HG02852 (cell line): ENCODE results near the gene PPP4R3B.
A peak's percentile ranks its signal among the peaks of the same experiment; 100 is the strongest.

Source experiments
- ATAC-seq: cut with Tn5 transposase; IDR thresholded peaks from one replicate; pipeline ENCODE4 v1.9.1; 2021; ENCODE audit warnings: mild to moderate bottlenecking, moderate library complexity; ENCODE audit not compliant: unreplicated experiment

PPP4R3B gene

DNA sequence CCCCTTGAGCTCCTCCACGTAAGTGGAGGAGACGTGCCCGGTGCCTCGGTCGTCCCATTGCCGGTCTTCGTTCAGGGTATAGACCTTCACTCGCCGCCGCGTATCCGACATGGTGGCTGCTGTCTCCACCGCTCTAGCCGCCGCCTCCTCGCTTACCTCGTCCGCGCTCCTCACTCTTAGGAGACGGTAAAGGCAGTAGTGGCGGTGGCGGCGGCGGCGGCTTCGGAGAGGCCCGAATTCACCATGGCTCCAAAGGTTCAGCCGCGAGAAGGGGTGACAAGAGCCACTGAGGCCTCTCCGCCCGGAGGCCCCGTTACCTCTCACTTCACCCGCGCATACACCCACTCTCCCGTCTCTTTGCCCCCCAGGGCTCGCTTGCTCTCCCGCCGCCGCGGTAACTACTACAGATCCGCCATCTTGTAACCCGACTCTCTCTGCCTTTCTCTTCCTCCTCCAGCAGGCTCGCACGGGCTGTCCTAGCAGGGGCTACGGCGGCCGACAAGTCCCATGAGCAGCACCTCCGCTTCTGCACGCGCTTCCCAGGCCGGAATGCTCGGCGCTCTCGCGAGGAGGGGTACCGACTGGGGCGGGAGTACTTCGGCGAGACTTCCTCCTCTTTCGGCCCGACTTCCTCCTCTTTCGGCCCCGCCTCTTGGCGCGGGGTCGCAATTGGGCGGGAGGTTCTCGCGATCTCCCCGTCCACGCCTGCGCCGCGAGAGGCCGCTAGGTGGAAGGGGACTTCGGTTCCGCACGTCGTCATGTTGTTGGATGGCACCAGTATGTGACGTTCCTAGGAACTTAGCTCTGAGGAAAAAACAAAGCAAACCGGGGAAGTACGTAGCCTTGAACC is at the start of gene PPP4R3B:
TSS of gene PPP4R3B (minus strand) at position 448 of the 850 bp plus-strand sequence. CDS start at position 111, 337 bp downstream.
- peak; percentile 77 for ATAC-seq

DNA sequence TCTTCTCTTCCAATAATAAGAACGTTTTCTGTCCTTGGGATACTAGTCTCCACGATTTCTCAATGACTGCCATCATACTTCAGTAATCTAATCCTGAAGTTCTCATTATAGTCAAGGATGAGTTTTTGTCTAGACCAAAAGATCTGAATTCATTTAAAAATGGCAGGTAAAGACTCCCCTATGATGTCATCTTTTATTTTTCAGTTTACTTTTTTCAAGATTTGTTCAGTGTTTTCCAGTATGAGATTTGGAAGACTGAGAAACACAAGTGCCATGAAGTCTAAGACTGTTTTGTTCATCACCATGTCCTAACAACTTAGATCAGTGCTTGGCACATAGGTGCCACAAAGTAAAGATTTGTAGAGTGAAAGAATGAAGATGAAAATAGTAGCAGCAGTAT is 35.8 kb upstream of the PPP4R3B start:
- no peak for ATAC-seq

DNA sequence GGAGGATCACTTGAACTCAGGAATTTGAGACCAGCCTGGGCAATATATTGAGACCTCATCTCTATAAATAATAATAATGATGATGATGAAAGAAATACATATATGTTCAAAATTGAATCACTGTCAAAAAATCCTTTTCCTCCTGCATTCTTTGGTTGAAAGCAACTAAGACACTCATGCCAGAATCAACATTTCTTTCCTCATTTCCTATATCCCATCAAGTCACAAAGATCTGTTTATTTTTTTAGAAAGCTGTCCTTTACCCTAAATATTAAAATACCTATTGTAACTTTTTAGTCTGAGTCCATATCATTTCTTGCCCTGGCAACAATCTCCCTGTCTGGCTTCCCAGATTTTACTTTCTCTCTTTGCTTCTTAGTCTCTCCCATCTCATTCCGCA is 31.8 kb upstream of the PPP4R3B start:
- no peak for ATAC-seq

DNA sequence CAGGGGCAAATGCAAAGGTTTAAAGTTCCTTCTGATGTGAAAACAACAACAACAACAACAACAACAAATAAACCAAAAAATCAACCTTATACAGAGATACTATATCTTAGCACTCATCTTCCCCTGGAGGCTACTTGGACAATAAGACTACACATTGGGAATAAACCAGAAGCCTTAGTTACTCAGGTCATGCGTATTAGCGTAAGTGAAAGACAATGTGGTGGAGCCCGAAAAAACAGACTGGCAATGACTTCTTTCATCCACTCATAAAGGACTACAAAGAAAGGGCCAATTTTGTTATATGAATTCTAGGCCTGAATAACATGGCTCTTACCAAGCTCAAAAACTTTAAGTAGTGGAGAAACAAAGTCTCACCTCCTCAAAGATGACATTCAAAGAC is 19.4 kb upstream of the PPP4R3B start:
- ATAC-seq = no peak

DNA sequence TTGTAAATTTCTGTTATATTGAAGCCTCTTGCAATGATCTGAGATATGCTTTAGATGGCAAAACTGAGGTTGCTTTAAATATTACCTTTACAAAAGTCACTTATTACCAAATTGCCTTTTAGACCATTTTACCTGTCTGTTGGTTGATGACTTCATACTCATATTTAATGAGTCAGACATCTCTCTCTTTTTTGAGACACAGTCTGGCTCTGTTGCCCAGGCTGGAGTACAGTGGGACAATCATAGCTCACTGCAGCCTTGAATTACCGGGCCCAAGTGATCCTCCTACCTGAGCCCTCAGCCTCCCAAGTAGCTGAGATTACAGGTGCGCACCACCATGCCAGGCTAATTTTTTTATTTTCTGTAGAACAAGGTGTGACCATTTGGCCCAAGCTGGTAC is 11.5 kb upstream of the PPP4R3B start:
- ATAC-seq = no peak

DNA sequence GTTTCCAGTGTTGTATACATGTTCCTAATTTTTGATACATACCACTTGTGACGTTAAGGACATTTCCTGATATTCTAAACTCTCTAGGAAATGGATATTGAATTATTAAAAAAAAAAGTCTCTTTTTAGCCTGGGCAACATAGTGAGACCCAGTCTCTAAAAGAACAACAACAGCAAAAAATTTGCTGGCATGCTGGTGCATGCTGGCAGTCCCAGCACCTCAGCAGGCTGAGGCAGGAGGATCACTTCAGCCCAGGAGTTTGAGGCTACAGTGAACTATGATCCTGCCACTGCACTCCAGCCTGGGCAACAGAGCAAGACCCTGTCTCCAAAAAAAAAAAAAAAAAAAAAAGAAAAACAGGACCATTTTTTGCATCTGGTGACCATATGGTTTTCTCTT is 10.5 kb upstream of the PPP4R3B start:
- ATAC-seq = no peak

DNA sequence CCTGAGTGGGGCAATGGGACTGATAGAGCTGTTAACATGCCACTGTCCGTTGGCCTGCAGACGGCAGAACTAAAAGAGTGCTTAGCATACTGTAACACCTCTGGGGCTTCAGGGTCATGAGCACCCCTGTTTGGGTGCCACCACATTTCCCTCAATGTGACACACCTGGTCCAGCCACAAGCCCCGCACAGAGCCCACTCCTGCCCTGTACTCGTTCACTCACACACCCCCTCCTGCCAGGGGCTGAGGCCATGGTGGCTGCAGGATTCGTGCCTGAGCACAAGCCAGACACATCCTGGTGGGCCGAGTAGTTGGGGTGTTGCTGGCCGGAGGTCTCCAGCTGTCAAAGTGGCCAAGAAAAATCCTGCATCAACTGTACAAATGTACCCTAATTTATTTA is 4.4 kb upstream of the PPP4R3B start:
- ATAC-seq = no peak

DNA sequence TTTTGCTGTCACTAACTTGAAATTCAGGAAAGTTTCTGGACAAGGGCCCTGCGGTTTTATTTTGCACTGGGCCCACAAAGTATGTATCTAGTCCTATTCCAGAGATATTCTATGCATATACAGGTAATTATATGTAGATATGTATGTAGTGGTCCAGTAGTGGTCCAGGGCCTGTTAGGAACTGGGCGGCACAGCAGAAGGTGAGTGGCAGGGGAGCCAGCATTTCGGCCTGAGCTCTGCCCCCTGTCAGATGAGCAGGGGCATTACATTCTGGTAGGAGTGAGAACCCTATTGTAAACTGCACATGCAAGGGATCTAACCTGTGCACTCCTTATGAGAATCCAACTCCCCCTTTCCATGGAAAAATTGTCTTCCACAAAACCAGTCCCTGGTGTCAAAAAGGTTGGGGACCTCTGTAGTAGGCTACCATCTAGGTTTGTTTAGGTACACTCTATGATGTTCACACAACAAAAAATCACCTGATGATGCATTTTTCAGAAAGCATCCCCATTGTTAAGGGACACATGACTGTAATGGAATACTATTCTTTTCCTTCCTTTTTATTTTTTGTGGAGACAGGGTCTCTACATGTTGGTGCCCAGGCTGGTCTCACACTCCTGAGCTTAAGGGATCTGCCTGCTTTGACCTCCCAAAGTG is 2.8 kb upstream of the PPP4R3B start:
- ATAC-seq = no peak

DNA sequence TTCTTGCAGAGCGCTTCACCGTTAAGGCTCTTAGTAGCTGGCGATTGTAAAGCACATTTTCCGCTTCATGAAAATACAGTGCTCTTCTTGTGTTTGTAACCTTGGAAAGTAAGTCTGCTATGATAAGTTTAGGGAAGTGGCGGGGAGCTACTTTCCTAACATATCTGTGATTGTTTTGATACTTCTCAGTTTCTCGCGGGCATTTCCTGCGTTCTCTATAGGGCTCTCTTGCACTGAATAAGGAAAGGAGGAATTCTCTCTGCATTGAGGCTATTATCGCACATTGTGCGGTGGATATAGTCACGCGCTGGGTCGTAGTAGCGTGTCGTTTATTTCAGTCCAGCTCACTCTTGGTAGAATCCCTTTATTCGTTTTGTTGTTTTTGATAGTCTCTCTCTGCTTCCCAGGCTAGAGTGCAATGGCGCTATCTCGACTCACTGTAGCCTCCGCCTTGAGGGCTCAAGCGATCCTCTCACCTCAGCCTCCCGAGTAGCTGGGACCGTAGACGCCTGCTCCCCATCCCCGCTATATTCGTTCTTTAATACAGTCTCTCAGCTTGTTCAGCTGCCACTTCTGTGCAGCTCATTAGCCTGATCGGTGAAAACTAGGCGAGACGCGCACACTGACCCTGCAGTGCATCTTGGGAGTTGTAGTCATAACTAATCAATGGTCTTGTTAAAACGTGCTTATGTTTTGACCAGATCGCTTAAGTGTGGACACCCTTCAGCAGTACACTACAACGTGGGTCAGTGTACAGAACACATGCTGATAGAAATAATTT is 1.0 kb upstream of the PPP4R3B start:
- peak; percentile 34 for ATAC-seq

DNA sequence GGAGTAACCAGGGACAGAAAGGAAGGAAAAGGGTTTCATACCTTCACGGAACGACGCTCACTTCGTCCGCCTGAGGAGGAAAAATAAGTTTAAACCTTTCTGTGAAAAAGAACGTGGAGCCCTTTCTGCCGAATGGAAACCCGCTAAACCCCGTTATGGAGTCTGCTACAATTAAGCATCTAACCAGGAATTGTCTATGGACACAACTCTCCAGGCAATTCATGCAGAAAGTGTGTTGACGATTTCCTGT is 528 bp upstream of the PPP4R3B start:
- no peak for ATAC-seq

DNA sequence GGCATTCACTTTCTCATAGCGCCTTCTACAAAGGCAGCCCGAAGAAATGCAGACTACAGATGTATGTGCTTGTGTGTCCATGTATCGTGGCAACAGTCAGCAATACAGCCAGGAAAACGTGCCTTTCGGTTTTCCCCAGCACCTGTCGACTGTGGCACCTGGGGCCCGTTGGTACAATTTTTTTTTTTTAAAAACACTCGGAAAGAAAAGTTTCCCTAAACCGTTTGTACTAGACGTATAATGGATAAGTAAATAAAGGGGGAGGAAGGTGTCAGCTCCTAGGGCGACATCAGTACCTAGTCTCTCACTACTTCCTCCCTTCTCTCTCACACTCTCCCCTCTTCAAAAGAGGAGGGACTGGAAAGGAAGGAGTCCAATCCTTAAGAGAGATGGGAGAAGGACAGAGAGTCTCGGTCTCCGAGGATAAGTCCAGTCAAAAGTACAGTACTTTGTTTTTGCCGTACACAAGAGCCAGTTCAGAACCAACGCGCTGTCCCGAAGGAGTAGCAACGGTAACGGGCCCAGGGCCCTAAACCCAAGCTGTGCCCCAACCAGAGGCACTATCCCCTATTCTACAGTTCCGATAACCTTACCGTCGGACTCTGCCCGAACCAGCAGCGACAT is 759 bp downstream of the PPP4R3B start:
- peak; percentile 11 for ATAC-seq

DNA sequence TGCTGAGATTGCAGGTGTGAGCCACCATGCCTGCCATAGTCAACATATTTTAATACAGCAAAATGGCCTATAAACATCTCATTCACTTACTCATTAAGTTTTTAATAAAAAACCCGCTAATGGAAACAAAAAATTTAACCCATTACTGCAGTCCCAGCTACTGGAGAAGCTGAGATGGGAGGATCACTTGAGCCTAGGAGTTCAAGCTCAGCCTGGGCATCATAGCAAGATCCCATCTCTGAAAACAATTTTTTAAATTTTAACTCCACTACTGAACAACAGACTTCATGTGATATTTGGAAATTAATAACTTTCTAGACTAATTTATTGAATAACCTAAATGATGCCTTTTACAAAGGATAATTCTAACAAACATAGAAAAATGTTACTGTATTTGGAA is 5.4 kb downstream of the PPP4R3B start:
- no peak for ATAC-seq

DNA sequence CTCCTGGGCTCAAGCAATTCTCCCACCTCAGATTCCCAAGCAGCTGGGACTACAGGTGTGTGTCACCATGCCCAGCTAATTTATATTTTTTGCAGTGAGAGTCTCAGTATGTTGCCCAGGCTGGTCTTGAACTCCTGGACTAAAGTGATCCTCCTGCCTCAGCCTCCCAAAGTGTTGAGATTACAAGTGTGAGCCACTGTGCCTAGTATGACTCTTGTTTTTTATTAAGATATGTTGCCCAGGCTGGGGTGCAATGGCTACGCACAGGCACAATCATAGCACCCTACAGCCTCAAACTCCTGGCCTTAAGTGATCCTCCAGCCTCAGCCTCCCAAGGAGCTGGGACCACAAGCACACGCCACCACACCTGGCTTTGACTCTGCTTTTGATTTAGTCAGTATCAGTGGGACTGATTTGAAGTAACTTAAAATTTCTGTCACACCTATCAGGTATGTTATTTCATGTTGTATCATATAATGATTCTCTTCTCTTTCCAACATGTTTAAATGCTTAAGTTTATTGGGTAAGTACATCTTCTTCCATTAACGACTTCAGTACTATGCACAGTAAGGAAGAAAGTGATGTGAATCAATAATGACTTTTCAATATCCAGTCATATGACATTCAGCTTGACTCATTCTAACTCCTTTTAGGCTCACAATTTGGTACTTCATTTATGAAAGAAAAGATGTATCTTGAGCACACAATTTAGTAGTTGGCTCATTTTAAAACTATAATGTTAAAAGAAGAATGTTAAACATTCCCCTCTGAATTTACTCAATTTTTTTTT is 6.3 kb downstream of the PPP4R3B start:
- no peak for ATAC-seq

DNA sequence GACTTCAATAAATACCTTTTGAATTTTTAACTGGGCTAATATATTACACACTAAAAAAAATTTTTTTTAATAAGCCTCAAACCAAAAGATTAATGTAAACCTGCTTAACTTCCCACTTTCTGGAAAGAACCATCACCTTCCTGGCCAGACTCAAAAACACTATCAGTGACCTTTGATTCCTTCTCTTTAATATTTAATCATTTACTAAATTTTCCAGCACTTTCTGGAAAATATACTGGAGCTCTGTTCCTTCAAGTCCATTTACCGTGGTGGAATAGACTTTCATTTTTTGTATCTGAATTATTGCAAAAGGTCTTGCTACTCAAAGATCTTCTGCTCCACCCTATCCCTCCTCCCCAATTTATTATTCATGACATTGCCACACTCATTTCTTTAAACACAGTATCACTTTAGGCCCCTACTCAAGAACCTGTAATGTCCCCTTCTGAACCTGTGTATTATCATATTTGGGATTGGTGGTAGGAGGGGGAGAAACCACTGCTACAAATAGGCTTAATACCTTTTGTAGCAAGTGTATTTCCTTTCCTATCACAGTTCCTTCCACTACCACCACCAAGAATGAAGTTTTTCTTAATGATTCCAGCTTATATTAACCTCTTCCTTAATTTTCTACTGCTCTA is 7.4 kb downstream of the PPP4R3B start:
- ATAC-seq = no peak

DNA sequence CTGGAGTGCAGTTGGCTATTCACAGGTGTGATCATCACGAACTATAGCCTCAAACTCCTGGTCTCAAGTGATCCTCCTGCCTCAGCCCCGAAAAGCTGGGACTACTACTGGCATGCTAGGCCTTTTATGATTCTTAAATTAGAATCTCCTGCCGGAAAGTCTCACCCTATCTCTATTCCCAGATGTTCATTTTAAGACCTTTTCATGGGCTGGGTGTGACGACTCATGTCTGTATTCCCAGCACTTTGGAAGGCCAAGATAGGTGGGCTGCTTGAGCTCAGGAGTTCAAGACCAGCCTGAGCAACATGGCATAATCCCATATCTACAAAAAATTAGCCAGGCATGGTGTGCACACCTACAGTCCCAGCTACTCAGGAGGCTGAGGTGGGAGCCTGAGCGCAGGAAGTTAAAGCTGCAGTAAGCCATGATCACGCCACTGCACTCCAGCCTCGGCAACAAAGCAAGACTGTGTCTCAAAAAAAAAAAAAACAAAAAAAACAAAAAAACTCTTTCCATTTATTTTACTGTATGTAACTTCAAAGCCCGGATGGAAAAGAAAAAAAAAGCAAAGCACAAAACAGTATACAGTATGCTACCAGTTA is 8.1 kb downstream of the PPP4R3B start:
- ATAC-seq = no peak

DNA sequence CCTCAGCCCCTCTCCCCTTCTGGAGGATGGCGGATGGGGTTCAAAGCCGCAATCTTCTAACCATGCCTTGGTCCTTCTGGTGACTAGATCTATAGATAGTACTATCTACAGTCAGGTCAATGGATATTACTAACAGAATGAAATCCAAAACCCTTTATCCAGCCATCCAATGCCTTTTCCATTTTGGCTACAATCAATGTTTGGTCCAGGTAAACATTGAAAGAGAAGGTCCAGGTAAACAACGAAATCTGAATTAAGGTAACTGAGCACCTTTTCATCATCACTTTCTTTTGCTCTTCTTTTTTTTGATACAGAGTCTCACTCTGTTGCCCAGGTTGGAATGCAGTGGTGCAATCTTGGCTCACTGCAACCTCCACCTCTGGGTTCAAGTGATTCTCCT is 9.7 kb downstream of the PPP4R3B start:
- ATAC-seq = no peak

DNA sequence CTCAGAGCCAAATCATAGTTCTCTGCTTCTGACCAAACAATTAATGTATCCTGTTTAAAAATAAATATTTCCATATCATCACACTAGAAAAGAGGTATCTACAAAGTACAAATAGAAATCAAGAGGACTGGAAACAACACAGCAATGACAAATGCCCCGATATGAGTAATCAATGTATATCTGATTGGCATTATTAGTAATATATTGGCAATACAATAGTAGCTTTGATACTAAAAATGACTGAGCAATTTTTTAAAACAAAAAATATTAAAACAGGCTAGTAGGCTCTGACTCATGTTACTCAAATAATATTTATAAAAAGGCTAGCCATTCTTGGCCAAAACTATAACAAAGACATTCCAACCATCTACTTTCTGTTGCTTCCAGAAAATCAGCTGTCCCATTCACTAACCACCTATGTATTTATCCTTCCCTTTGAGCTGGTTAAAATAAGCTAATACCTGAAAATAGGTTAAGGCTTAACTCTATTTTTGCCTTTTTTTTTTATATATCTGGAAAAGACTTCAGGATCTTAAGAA is 13.3 kb downstream of the PPP4R3B start:
- ATAC-seq = no peak

DNA sequence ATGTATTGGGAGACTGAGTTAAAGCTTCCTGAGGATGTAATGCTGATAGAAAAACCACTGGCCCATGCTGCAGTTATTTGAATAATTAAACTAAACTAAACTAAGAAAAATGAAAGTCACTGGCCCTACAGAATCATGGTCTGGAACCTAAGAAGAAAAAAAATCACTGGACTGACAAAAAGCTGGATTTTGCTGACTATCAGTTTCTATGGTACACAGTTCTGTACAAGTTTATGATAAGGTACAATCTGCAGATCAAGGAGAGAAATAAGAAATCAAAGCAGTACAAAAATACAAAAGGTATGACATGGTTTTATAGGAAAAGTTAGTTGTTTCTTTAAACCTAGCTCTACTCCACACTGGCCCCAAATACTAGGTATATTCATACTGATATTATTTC is 15.6 kb downstream of the PPP4R3B start:
- ATAC-seq = no peak

DNA sequence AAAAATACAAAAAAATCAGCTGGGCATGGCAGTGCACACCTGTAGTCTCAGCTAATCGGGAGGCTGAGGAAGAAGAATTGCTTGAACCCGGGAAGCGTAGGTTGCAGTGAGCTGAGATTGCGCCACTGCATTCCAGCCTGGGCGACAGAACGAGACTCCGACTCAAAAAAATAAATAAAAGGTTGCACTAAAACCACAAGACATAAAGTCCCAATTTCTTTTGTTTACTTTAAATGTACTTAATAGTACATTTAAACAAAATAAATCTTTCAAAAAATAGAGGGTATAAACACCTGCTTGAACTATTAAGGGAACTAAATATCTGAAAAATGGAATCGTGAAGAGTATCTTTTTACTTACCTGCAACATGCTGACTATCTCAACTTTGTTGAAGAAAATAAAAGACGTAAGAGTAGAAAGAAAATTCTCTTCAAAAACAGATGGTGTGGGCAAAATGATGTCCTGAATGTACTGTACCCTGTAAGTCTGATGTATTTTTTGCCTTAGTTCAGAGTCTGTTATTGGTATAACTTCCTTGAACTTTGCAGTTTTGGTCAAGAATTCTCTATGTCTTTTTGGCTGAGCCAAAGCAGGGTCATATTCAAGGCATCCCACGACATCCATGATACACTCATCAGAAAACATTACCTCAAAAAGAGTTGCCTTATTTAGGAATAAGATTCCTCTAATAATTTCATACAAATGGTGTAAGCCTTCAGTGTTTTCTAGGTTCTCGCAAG is 19.2 kb downstream of the PPP4R3B start:
- ATAC-seq = no peak
